GM12864 (cell line): Measurements from ENCODE around the gene MINDY4.

ENCODE experiments used
- DNase-seq: peaks from one replicate; pipeline ENCODE4 v3.0.0-alpha.2; 2011; ENCODE audit warnings: low read depth
- H3K4me3 ChIP-seq: 2 replicates; pipeline ENCODE4 v1.5.1; 2011; ENCODE audit warnings: mild to moderate bottlenecking, low read depth, low read length, control low read depth
- CTCF ChIP-seq: IDR thresholded peaks from 2 replicates; pipeline ENCODE4 v1.5.1; 2011; ENCODE audit warnings: low read depth, mild to moderate bottlenecking, moderate library complexity, low read length, control low read depth, inconsistent platforms; ENCODE audit errors: missing control alignments

MINDY4 gene

GRCh38 chr7:30841801-30842541, 70.8 kb downstream of the MINDY4 start:
- no peak overlapping the region for H3K4me3 ChIP-seq

DNA sequence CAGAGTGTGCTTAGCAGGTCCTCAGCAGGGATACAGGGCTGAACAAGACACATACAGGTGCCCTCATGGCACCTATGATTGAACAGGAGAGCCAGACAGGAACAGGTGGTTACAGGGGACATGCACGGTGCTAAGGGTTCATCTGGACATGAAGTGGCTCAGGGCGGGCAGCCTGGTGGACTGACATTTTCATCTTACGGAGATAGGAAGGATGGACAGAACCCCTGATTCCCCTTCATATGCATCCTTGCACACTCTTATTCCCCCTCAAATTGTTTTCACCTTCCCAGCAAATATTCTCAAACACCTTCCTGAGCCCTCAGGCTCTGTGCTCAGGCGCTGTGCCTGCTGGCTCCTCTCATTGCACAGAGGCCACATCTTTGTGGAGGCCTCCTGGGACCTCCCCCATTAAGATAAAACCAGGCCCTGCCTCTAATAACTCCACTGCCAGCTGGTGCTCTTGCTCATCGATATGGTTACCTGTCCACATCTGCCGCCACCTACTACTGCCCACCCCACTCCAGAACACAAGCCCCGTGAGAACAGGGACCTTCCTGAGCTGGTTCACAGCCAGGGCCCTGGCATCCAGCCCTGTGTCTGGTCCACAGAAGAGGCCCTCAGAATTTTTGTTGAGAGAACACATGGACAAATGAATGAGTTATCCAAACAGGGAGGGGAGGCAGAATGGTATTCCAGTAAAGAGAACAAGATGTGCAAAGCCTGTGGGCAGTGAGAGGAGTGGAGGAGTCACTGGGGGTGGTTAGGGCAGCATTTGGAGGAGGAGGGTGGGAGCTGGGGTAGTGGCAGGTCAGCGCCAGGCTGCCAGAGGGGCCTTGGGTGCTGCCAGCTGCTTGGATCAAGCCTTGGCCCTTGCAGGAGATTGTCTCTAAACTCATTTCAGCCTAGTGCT, 71.6 kb downstream of the MINDY4 start:
- DNase-seq, result no peak
- no peak for TF ChIP-seq CTCF
- H3K4me3 ChIP-seq, result no peak overlapping the region

More at GRCh38 chr7:30841801-30842541, 70.8 kb downstream of the MINDY4 start:
- TF ChIP-seq CTCF, result no peak
- DNase-seq, result no peak

GRCh38 chr7:30843741-30844482, 72.7 kb downstream of the MINDY4 start:
- no peak for TF ChIP-seq CTCF
- no peak overlapping the region for H3K4me3 ChIP-seq
- DNase-seq, result no peak

DNA sequence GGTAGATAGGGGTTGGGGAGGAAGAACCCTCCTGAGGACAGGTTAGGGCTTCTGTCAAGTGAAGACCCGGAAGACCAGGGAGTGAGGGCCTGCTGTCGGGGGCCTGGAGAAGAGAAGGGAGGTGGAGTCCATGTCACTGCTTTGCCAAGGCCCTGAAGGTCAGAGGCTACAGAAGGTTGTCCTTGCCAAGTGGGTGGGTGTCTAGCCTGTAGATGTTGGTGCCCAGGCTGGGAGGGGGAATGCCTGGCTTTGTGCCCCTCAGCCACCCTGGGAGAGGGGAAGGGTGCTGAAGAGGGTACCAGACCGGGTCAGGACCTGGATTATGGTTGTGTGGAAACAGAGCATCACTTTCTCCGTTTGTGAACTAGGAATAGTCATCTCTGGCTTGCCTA, 73.3 kb downstream of the MINDY4 start:
- DNase-seq, result no peak
- TF ChIP-seq CTCF, result no peak
- no peak overlapping the region for H3K4me3 ChIP-seq

DNA sequence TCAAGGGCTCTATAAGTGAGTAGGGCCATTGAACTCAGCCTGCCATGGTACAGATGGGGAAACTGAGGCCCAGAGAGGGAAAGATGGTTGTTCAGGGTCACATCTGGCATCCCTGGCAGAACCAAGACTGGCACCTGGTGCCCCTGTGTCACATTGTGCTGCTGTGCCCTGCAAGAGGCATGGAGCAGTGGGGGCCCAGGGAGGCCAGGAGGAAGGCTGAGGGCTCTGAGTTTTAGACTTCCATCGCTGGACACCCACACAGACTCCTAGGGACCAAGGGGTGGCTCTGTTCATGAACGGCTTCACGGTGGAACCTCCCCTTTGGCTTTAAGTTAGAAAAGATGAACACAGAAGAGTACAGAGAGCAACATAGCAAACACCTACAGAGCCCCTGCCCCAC, 73.7 kb downstream of the MINDY4 start:
- TF ChIP-seq CTCF, result no peak
- no peak for DNase-seq
- no peak overlapping the region for H3K4me3 ChIP-seq

DNA sequence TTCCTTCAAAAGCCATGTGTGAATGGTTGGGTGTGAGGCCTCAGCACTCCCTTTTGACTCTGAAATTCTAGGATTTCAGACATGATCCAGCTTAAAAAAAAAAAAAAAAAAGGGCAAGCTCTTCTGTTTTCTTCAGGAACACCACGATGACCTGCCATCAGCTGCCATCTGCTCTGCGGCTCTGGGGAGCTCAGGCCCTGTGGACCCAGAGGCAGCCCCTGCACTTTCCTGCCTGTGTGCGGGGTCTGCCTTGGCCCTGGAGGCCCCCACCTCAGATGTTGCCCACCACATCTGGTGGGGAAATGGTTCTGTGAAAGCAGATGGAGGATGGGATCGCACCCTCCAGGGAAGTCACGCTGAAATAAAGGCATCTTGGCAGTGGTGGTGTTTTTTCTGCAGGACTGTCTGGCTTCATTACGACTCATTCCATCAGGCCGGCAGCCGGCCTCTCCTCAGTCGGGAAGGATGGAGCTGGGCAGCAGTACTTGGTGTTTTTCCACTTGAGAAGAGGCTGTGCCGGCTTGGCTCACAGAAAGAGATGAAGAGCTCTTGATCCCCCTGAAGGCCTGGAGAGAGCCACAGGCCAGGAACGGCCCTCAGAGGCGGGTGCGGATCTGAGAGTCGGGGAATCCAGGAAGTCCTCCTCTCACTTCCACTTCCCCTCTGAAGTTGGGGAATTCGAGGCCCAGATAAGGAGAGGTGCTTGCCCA, 74.4 kb downstream of the MINDY4 start:
- no peak for DNase-seq
- no peak overlapping the region for H3K4me3 ChIP-seq
- TF ChIP-seq CTCF, result no peak
